Neuronal stem cell (in vitro differentiated cells): Measurements from ENCODE around the gene SLMAP.

Experiments
- DNase-seq: peaks from one replicate; pipeline ENCODE4 v3.0.0-alpha.2; 2013; ENCODE audit warnings: low spot score
- H2AFZ ChIP-seq: one replicate; pipeline ENCODE4 v1.6.1; 2013; ENCODE audit warnings: mild to moderate bottlenecking, low read length, inconsistent platforms
- H2AK5ac ChIP-seq: 2 replicates; pipeline ENCODE4 v1.6.1; 2013; ENCODE audit warnings: low read depth, mild to moderate bottlenecking, inconsistent platforms, low read length, moderate library complexity, mixed read lengths
- H2BK120ac ChIP-seq: 2 replicates; pipeline ENCODE4 v1.6.1; 2013; ENCODE audit warnings: low read depth, mild to moderate bottlenecking, inconsistent platforms, low read length, moderate library complexity, mixed read lengths
- H2BK12ac ChIP-seq: one replicate; pipeline ENCODE4 v1.6.1; 2013; ENCODE audit warnings: low read length, inconsistent platforms
- H2BK15ac ChIP-seq: 2 replicates; pipeline ENCODE4 v1.6.1; 2013; ENCODE audit warnings: mild to moderate bottlenecking, low read length, inconsistent platforms, mixed read lengths
- H2BK5ac ChIP-seq: one replicate; pipeline ENCODE4 v1.6.1; 2013; ENCODE audit warnings: inconsistent platforms, mild to moderate bottlenecking, low read length, moderate library complexity
- H3K14ac ChIP-seq: one replicate; pipeline ENCODE4 v1.6.1; 2013; ENCODE audit warnings: low read length, inconsistent platforms
- H3K18ac ChIP-seq: 2 replicates; pipeline ENCODE4 v1.6.1; 2013; ENCODE audit warnings: low read length, inconsistent platforms
- H3K23ac ChIP-seq: 2 replicates; pipeline ENCODE4 v1.6.1; 2013; ENCODE audit warnings: low read depth, mild to moderate bottlenecking, mixed read lengths, low read length, inconsistent platforms; ENCODE audit not compliant: poor library complexity
- H3K27ac ChIP-seq: replicated peaks from 3 replicates; pipeline ENCODE4 v1.5.1; 2013; ENCODE audit warnings: low read length, inconsistent platforms
- H3K27me3 ChIP-seq, 3 experiments: 2 replicates each; pipeline ENCODE4 v1.6.1; 2013; ENCODE audit warnings: low read length in 3 of 3, mild to moderate bottlenecking in 2 of 3, inconsistent platforms in 1 of 3, low read depth in 1 of 3, mixed read lengths in 1 of 3, moderate library complexity in 1 of 3; ENCODE audit not compliant: control insufficient read depth in 3 of 3, insufficient read depth in 3 of 3
- H3K36me3 ChIP-seq, 2 donors: replicated peaks in 1 of 2; 2 replicates each; pipeline ENCODE4 v1.6.1; 2013; ENCODE audit warnings: low read length in 2 of 2; ENCODE audit not compliant: control insufficient read depth in 2 of 2, insufficient read depth in 2 of 2
- H3K4ac ChIP-seq: 2 replicates; pipeline ENCODE4 v1.6.1; 2013; ENCODE audit warnings: inconsistent platforms, mild to moderate bottlenecking, low read length, moderate library complexity
- H3K4me1 ChIP-seq, 2 donors: 1 replicate in 1 of 2; 2 replicates in 1 of 2; pipeline ENCODE4 v1.6.1; 2013; ENCODE audit warnings: low read length in 2 of 2, low read depth in 1 of 2; ENCODE audit not compliant: control insufficient read depth in 2 of 2, insufficient read depth in 1 of 2
- H3K4me2 ChIP-seq: one replicate; pipeline ENCODE4 v1.6.1; 2013; ENCODE audit warnings: mild to moderate bottlenecking, low read length, inconsistent platforms; ENCODE audit not compliant: insufficient read depth, poor library complexity, severe bottlenecking
- H3K4me3 ChIP-seq, 2 donors: 2 replicates each; pipeline ENCODE4 v1.5.1; 2013; ENCODE audit warnings: low read length in 2 of 2, mild to moderate bottlenecking in 2 of 2, inconsistent platforms in 1 of 2, moderate library complexity in 1 of 2
- H3K79me1 ChIP-seq: one replicate; pipeline ENCODE4 v1.6.1; 2013; ENCODE audit warnings: low read depth, mild to moderate bottlenecking, inconsistent platforms, low read length, moderate library complexity
- H3K9ac ChIP-seq: one replicate; pipeline ENCODE4 v1.6.1; 2013; ENCODE audit warnings: mild to moderate bottlenecking, low read depth, low read length, inconsistent platforms; ENCODE audit not compliant: poor library complexity
- H3K9me3 ChIP-seq, 2 donors: replicated peaks in 1 of 2; 2 replicates each; pipeline versions ENCODE3 to v1.6.1; 2013; ENCODE audit warnings: low read length in 2 of 2, mild to moderate bottlenecking in 2 of 2, inconsistent platforms in 1 of 2, low read depth in 1 of 2, mixed read lengths in 1 of 2, moderate library complexity in 1 of 2; ENCODE audit not compliant: control insufficient read depth in 2 of 2, insufficient read depth in 1 of 2
- H4K8ac ChIP-seq: one replicate; pipeline ENCODE4 v1.6.1; 2013; ENCODE audit warnings: low read depth, mild to moderate bottlenecking, inconsistent platforms, low read length, moderate library complexity
- H4K91ac ChIP-seq: one replicate; pipeline ENCODE4 v1.6.1; 2013; ENCODE audit warnings: low read length, low read depth, mild to moderate bottlenecking, inconsistent platforms; ENCODE audit not compliant: poor library complexity
- WGBS, 2 donors: extraction: QIAGEN DNeasy Blood & Tissue Kit; methylation state at CpG; one replicate each; pipeline ENCODE4 v1.1.7; 2013; ENCODE audit warnings: missing lambda C conversion rate in 2 of 2, mixed read lengths in 1 of 2; ENCODE audit not compliant: insufficient read length in 2 of 2, insufficient replicate concordance in 1 of 2; ENCODE audit errors: extremely low coverage in 2 of 2; 5-methylcytosine and 5-hydroxymethylcytosine counted together

The SLMAP gene

DNA sequence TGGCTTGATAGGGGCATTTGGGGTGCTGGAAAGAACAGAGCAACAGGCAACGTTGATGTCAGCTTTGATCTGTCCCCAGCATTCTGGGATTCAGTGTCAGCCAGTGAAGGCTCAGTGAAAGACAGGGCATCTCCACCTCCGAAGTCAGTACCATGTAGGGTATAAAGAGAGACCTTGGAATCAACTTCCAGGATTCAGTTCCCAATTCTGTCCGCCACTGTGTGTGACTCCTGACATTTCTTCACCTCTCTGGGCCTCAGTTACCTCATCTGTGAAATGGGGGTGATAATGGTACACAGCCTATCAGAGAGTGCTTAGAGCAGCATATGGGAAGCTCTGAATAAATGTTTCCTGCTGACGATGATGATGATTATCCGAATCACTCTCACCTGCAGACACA is 196.5 kb downstream of the SLMAP start:
- no peak overlapping the region for H3K14ac ChIP-seq
- no peak overlapping the region for H3K23ac ChIP-seq
- H2BK5ac ChIP-seq, result no peak overlapping the region
- H3K18ac ChIP-seq, result no peak overlapping the region
- H3K4me1 ChIP-seq, result peaks cover 19 to 30% of the 10 kb centered on the region in 2 donors
- H4K91ac ChIP-seq, result no peak overlapping the region
- H4K8ac ChIP-seq, result no peak overlapping the region
- no peak for DNase-seq
- no peaks in the 10 kb centered on the region for H3K27me3 ChIP-seq
- no peak overlapping the region for H2BK12ac ChIP-seq
- no peak overlapping the region for H2BK15ac ChIP-seq
- H2AK5ac ChIP-seq, result no peak overlapping the region
- H3K9ac ChIP-seq, result no peak overlapping the region
- H3K4me3 ChIP-seq, result no peak overlapping the region
- no peaks in the 10 kb centered on the region for H3K9me3 ChIP-seq
- no peak overlapping the region for H3K4me2 ChIP-seq
- no CpG with 5 or more reads among the region's 5 CpGs for WGBS, 2 donors
- no peak overlapping the region for H3K4ac ChIP-seq
- peak overlapping the region; percentile 44 for H2AFZ ChIP-seq
- H3K27ac ChIP-seq, result no peak overlapping the region
- no peak overlapping the region for H2BK120ac ChIP-seq
- H3K36me3 ChIP-seq, result no peaks in the 10 kb centered on the region
- H3K79me1 ChIP-seq, result no peaks in the 10 kb centered on the region

DNA sequence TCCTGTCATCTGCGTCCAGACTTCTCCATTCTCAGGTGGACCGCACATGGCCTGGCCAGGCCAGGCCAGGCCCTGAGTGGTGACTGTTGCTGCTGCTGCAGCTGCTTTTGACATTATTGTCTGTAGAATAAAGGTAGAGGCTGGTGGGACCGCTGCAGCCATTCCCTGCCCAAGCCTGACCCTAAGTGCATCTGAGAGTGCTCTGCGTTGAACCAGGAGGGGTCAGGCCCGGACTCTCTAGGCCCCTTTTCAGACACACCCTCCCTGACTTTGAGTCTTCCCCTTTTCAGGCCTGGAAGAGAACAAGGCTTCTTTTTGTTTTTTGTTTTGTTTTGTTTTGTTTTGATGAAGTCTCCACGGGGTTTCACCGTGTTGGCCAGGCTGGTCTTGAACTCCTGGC is 197.5 kb downstream of the SLMAP start:
- Histone ChIP-seq H3K9me3 (no peaks in the 10 kb centered on the region), H3K9ac (no peak overlapping the region)

DNA sequence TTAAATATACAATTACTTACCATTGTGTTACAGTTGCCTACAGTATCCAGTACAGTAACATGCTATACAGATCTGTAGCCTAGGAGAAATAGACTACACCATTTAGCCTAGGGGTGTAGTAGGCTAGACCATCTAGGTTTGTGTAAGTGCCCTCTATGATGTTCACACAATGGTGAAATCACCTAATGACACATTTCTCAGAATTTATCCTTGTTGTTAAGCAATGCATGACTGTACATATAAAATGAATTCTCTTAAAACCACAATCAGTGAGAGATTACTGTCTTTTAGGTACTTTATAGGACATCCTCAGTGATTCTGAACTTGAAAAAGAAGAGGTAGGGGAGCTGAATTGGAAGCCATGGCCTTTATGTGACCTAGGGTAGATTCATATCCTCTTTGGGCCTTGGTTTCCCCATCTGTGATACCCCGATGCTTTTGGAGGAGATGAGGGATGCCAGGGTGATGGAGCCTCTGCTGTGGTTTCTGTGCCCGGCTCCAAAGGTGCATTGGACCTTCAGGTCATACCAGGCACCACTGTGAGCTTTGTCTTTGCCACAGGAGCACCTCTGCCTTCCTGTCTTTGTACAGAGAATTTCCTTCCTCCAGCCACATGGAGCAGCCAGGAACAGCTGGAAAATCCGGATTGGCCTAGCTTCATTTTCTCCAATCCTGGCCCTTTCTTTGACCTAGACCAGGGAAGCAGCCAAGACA is 200.2 kb downstream of the SLMAP start:
- H3K4me1 ChIP-seq, result peaks cover 12 to 28% of the 10 kb centered on the region in 2 donors
- no peak overlapping the region for H3K4me3 ChIP-seq
- no peak overlapping the region for H3K23ac ChIP-seq
- no peak overlapping the region for H3K18ac ChIP-seq
- H3K14ac ChIP-seq, result no peak overlapping the region
- H2BK15ac ChIP-seq, result no peak overlapping the region
- no peak overlapping the region for H3K4ac ChIP-seq
- no peaks in the 10 kb centered on the region for H3K79me1 ChIP-seq
- no peak overlapping the region for H4K8ac ChIP-seq
- H2BK12ac ChIP-seq, result no peak overlapping the region
- H2BK120ac ChIP-seq, result no peak overlapping the region
- no CpG with 5 or more reads among the region's 3 CpGs for WGBS, 2 donors
- no peak overlapping the region for H4K91ac ChIP-seq
- DNase-seq, result no peak
- no peak overlapping the region for H2AFZ ChIP-seq
- H3K4me2 ChIP-seq, result no peak overlapping the region
- H3K9ac ChIP-seq, result no peak overlapping the region
- H3K9me3 ChIP-seq, result no peaks in the 10 kb centered on the region
- H3K36me3 ChIP-seq, result no peaks in the 10 kb centered on the region
- H3K27ac ChIP-seq, result no peak overlapping the region
- no peaks in the 10 kb centered on the region for H3K27me3 ChIP-seq
- H2BK5ac ChIP-seq, result no peak overlapping the region
- H2AK5ac ChIP-seq, result no peak overlapping the region

More for the DNA sequence above, 197.5 kb downstream of the SLMAP start:
- no peak overlapping the region for H3K4me3 ChIP-seq
- no peak overlapping the region for H3K27ac ChIP-seq
- H3K27me3 ChIP-seq, result no peaks in the 10 kb centered on the region
- H2BK120ac ChIP-seq, result no peak overlapping the region
- no peaks in the 10 kb centered on the region for H3K79me1 ChIP-seq
- H2AK5ac ChIP-seq, result no peak overlapping the region
- H2BK15ac ChIP-seq, result peak overlapping the region; percentile 32
- H4K8ac ChIP-seq, result no peak overlapping the region
- H3K4me2 ChIP-seq, result no peak overlapping the region
- peak overlapping the region; percentile 0 for H3K18ac ChIP-seq
- peak overlapping the region; percentile 80 for H2AFZ ChIP-seq
- no peak for DNase-seq
- H2BK5ac ChIP-seq, result no peak overlapping the region
- H2BK12ac ChIP-seq, result no peak overlapping the region
- peaks cover 13 to 25% of the 10 kb centered on the region in 2 donors for H3K4me1 ChIP-seq
- no peaks in the 10 kb centered on the region for H3K36me3 ChIP-seq
- no peak overlapping the region for H3K23ac ChIP-seq
- no peak overlapping the region for H3K4ac ChIP-seq
- H4K91ac ChIP-seq, result no peak overlapping the region
- WGBS, 2 donors, result no CpG with 5 or more reads among the region's 7 CpGs
- H3K14ac ChIP-seq, result no peak overlapping the region

DNA sequence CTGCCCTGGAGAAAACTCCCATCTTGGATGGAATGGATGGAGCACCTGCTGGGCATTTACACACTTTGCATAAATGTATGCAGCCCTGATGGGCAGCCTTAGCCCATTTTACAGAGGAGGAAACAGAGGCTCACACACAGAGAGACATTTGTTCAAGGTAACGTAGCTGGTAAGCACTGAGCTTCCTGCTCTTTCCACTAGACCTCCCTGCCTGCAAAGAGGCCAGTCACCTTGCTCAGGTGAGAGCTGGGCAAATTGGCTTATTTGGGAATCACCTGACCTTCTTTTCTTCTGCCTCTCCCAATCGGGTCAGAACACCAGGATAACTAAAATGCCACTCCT is 200.7 kb downstream of the SLMAP start:
- Histone ChIP-seq H3K9ac (no peak overlapping the region), H3K4me1 (peaks cover 8 to 22% of the 10 kb centered on the region in 2 donors), H3K14ac (no peak overlapping the region), H2AFZ (no peak overlapping the region), H3K23ac (no peak overlapping the region), H4K91ac (no peak overlapping the region), H3K79me1 (no peaks in the 10 kb centered on the region), H2BK12ac (no peak overlapping the region), H3K4me3 (no peak overlapping the region), H3K27ac (no peak overlapping the region), H3K27me3 (no peaks in the 10 kb centered on the region), H2BK120ac (no peak overlapping the region), H3K9me3 (no peaks in the 10 kb centered on the region), H3K18ac (no peak overlapping the region), H2AK5ac (no peak overlapping the region), H3K36me3 (no peaks in the 10 kb centered on the region), H4K8ac (no peak overlapping the region), H3K4ac (no peak overlapping the region), H2BK5ac (no peak overlapping the region), H2BK15ac (no peak overlapping the region), H3K4me2 (no peak overlapping the region)
- WGBS, 2 donors, result no CpG with 5 or more reads among the region's 2 CpGs
- no peak for DNase-seq
